AG09319 (cell line): ENCODE measurements around the gene TMEM150A.

Source experiments
- DNase-seq: peaks from one replicate; pipeline ENCODE4 v3.0.0-alpha.2; 2010; ENCODE audit warnings: low read depth; ENCODE audit errors: extremely low read depth
- CTCF ChIP-seq: IDR thresholded peaks from 2 replicates; pipeline ENCODE4 v1.5.1; 2011; ENCODE audit warnings: low read depth, mild to moderate bottlenecking, inconsistent platforms, low read length, moderate library complexity

TMEM150A gene

GRCh38 chr2:85577386-85578242, 24.9 kb downstream of the TMEM150A start, which contains the start of gene VAMP8:
VAMP8 (plus strand) TSS chr2:85577586; CDS start chr2:85577647, 61 bp downstream.
- no peak for DNase-seq
- TF ChIP-seq CTCF: no peak

GRCh38 chr2:85577063-85577385, 25.5 kb downstream of the TMEM150A start:
- no peak for TF ChIP-seq CTCF
- no peak for DNase-seq

- no peak for TF ChIP-seq CTCF
Measured at GRCh38 chr2:85575739-85576138, 26.8 kb downstream of the TMEM150A start.

GRCh38 chr2:85566265-85566664, 36.2 kb downstream of the TMEM150A start:
- DNase-seq: no peak
- no peak for TF ChIP-seq CTCF

More at GRCh38 chr2:85575739-85576138, 26.8 kb downstream of the TMEM150A start:
- no peak for DNase-seq

GRCh38 chr2:85564144-85564563, 38.3 kb downstream of the TMEM150A start:
- no peak for TF ChIP-seq CTCF
- DNase-seq: no peak

- DNase-seq: peak; percentile 75
- TF ChIP-seq CTCF: 0 out of 2 replicates have a peak, but pooled peaks have one; percentile 2
Measured at GRCh38 chr2:85561280-85562212, 41.0 kb downstream of the TMEM150A start, which contains the start of gene GGCX. GGCX (minus strand) TSS chr2:85561493; CDS start chr2:85561428, 65 bp downstream.
